ENCODE measurements around the gene MAN1B1. TPM values are rescaled to one million over a fixed set of nuclear protein-coding genes. Genes with fewer than 3 reads are reported as not detected.

MAN1B1 gene
- total RNA-seq (2021; ENCODE audit: unreplicated experiment) (57.2 TPM), Bru-seq, nascent RNA (percentile 54 among the genes with signal in this experiment), BruChase-seq, experiment 1, labeled RNA remaining after a 2-hour chase (percentile 65 among the genes with signal in this experiment), BruChase-seq, experiment 2, labeled RNA remaining after a 6-hour chase (percentile 68 among the genes with signal in this experiment)
- polyA plus RNA-seq (2012; ENCODE audit: insufficient read length) = 49.5 TPM
- long read RNA-seq, full-length matches to known transcripts = 95 of 142 reads
- long read RNA-seq, partial matches to known transcripts = 32 of 142 reads
- long read RNA-seq, other reads (novel, unspliced or antisense) = 15 of 142 reads

GRCh38 chr9:137086531-137087408 lies at the start of gene MAN1B1:
TSS of gene MAN1B1 (plus strand) at chr9:137086985. CDS start at chr9:137087000, 15 bp downstream.
- DNase-seq (ENCODE audit: low read depth, low spot score) (peak; percentile 91), ATAC-seq (peak; percentile 91)
- Histone ChIP-seq H3K9me3 (ENCODE audit: control insufficient read depth, insufficient read depth, low read depth, low read length) (no peaks in the 10 kb centered on the region), H3K4me1 (ENCODE audit: control insufficient read depth, insufficient read depth, low read length) (peaks cover 40% of the 10 kb centered on the region), H3K4me3 (ENCODE audit: low read depth in 2 of 2, low read length in 2 of 2) (peak within 1 kb of the TSS; percentile 63 to 73), H3K27me3 (ENCODE audit: control insufficient read depth, insufficient read depth, low read length) (no peaks in the 10 kb centered on the region), H3K36me3 (ENCODE audit: control insufficient read depth, insufficient read depth, low read length) (no peaks in the 10 kb centered on the region; the same call in 1 of the 2 replicates), H3K27ac (ENCODE audit: low read length) (peak within 1 kb of the TSS; percentile 88)
- CTCF ChIA-PET = interaction anchor here (0.5 to 0.7 kb wide), 3 partner anchors 19 to 150 kb away, joined by 3 to 5 read pairs (median 3); no protein-coding TSS in a partner anchor
- POLR2A ChIA-PET = interaction anchor here (0.6 kb wide), 2 partner anchors 13 to 92 kb away, joined by 4 to 6 read pairs; no protein-coding TSS in a partner anchor
- in situ Hi-C loops (cut with HindIII; ENCODE audit: low pct_unique_long_range_greater_than_20kb, low sequenced_read_pairs) (no loop called here), intact Hi-C loops (cut with micrococcal nuclease; ENCODE audit: unreplicated experiment) (no loop called here)
- TF ChIP-seq SIN3A (IDR thresholded peaks at IDR 0.05; ENCODE audit: borderline replicate concordance, insufficient read depth, low read depth, low read length) (peak; percentile 53; the same call in 1 of the 2 replicates), REST (IDR thresholded peaks at IDR 0.05; ENCODE audit: insufficient read depth in 1 of 2, low read depth in 2 of 2, low read length in 1 of 2) (peak in 1 of 2 experiments; percentile 71; a peak in 1 of 4 replicates), TCF7L2 (IDR thresholded peaks at IDR 0.05; ENCODE audit: low read depth, low read length) (no peak), POLR2AphosphoS5 (IDR thresholded peaks at IDR 0.05; ENCODE audit: low read depth, low read length) (peak; percentile 70)
- TF ChIP-seq, protein P1, sequence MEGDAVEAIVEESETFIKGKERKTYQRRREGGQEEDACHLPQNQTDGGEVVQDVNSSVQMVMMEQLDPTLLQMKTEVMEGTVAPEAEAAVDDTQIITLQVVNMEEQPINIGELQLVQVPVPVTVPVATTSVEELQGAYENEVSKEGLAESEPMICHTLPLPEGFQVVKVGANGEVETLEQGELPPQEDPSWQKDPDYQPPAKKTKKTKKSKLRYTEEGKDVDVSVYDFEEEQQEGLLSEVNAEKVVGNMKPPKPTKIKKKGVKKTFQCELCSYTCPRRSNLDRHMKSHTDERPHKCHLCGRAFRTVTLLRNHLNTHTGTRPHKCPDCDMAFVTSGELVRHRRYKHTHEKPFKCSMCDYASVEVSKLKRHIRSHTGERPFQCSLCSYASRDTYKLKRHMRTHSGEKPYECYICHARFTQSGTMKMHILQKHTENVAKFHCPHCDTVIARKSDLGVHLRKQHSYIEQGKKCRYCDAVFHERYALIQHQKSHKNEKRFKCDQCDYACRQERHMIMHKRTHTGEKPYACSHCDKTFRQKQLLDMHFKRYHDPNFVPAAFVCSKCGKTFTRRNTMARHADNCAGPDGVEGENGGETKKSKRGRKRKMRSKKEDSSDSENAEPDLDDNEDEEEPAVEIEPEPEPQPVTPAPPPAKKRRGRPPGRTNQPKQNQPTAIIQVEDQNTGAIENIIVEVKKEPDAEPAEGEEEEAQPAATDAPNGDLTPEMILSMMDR (IDR thresholded peaks at IDR 0.05) = no peak
- no TSS peak for BruUV-seq (replicated peaks)

GRCh38 chr9:137037035-137037434 lies 49.8 kb upstream of the MAN1B1 start:
- in situ Hi-C loops (cut with HindIII; ENCODE audit: low pct_unique_long_range_greater_than_20kb, low sequenced_read_pairs) = no loop called here
- no peak for TF ChIP-seq REST (IDR thresholded peaks at IDR 0.05; ENCODE audit: insufficient read depth in 1 of 2, low read depth in 2 of 2, low read length in 1 of 2)
- TF ChIP-seq TCF7L2 (IDR thresholded peaks at IDR 0.05; ENCODE audit: low read depth, low read length) = no peak
- no peak for TF ChIP-seq SIN3A (IDR thresholded peaks at IDR 0.05; ENCODE audit: borderline replicate concordance, insufficient read depth, low read depth, low read length)
- TF ChIP-seq, protein P1 (IDR thresholded peaks at IDR 0.05) = no peak
- TF ChIP-seq POLR2AphosphoS5 (IDR thresholded peaks at IDR 0.05; ENCODE audit: low read depth, low read length) = no peak
- H3K4me3 ChIP-seq (ENCODE audit: low read depth in 2 of 2, low read length in 2 of 2) = no peak overlapping the region
- peaks cover 5% of the 10 kb centered on the region for H3K4me1 ChIP-seq (ENCODE audit: control insufficient read depth, insufficient read depth, low read length)
- H3K9me3 ChIP-seq (ENCODE audit: control insufficient read depth, insufficient read depth, low read depth, low read length) = no peaks in the 10 kb centered on the region
- intact Hi-C loops (cut with micrococcal nuclease; ENCODE audit: unreplicated experiment) = loop anchor here (10.0 kb wide), 1 partner anchor 92 kb away; the partner anchor contains the start of genes C8G and FBXW5
- no peak overlapping the region for H3K27ac ChIP-seq (ENCODE audit: low read length)
- DNase-seq (ENCODE audit: low read depth, low spot score) = no peak
- no peaks in the 10 kb centered on the region for H3K36me3 ChIP-seq (ENCODE audit: control insufficient read depth, insufficient read depth, low read length)
- ATAC-seq = no peak
- POLR2A ChIA-PET = no interaction called here
- H3K27me3 ChIP-seq (ENCODE audit: control insufficient read depth, insufficient read depth, low read length) = no peaks in the 10 kb centered on the region
- no TSS peak for BruUV-seq (replicated peaks)
- CTCF ChIA-PET = interaction anchor here (0.5 kb wide), 1 partner anchor 70 kb away, joined by 8 read pairs; no protein-coding TSS in a partner anchor
